Measurements from ENCODE around the gene GATA6.

The GATA6 gene

DNA sequence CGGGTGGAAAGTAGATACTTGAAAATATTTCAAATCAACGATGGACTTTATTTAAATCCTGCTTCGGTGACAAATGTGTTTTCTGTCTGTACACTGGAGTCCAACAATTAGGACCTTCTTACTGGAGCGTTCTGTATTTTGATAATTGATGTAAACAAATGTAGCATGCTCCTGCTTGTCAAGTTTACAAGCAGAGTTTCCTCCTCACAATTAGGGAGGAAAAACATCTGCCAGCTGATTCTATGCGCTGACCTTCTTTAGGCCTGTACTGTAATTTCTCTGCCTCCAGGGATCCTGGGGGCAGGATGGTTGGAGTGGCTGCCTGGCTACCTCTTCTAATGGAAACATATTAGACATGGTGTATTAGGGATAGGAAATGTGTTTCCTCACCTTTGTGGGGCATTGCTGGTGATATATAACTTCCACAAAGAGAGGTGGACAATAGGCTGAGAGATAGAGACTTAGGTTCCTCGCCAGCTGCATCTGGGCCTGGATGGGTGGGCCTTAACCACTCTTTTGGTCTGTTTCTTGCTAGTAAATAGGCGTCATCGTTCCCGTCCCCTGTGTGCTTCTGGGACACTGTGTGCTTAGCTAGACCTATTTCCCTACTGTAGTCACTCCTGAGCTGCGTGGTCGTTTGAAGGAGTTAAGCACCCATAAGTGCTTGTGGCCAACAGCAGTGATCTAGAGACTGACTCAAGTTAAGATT lies 19.3 kb downstream of the GATA6 start:
- no peaks in the 10 kb centered on the region for H3K27me3 ChIP-seq (ENCODE audit: insufficient read depth, low read length)
- no peak overlapping the region for H2AFZ ChIP-seq (ENCODE audit: insufficient read depth, low read length, poor library complexity)
- no peak overlapping the region for H2BK12ac ChIP-seq (ENCODE audit: low read length)
- H3K9ac ChIP-seq (ENCODE audit: low read length): no peak overlapping the region
- no peak overlapping the region for H3K14ac ChIP-seq (ENCODE audit: low read length)
- no peak overlapping the region for H3K18ac ChIP-seq (ENCODE audit: low read length)
- H3K4ac ChIP-seq (ENCODE audit: low read depth, low read length): no peak overlapping the region
- no CpG with 5 or more reads among the region's 11 CpGs for WGBS (ENCODE audit: extremely low coverage, insufficient coverage, insufficient read length)
- H4K91ac ChIP-seq (ENCODE audit: low read depth, low read length): no peak overlapping the region
- H3K23ac ChIP-seq (ENCODE audit: low read length): no peak overlapping the region
- H3K4me3 ChIP-seq (ENCODE audit: low read depth, low read length): no peak overlapping the region
- no peaks in the 10 kb centered on the region for H3K79me1 ChIP-seq (ENCODE audit: low read length)
- no peaks in the 10 kb centered on the region for H3K9me3 ChIP-seq (ENCODE audit: insufficient read depth, low read depth, low read length)
- H4K12ac ChIP-seq (ENCODE audit: low read depth, low read length): no peak overlapping the region
- H3K36me3 ChIP-seq (ENCODE audit: control insufficient read depth in 1 of 2, insufficient read depth in 2 of 2, low read length in 2 of 2): no peaks in the 10 kb centered on the region
- H3K79me2 ChIP-seq (ENCODE audit: control insufficient read depth, insufficient read depth, low read length, poor library complexity): no peaks in the 10 kb centered on the region
- H3K4me1 ChIP-seq (ENCODE audit: control insufficient read depth in 1 of 2, insufficient read depth in 2 of 2, low read length in 2 of 2): peaks cover 0 to 6% of the 10 kb centered on the region in 2 experiments
- no peak overlapping the region for H3K4me2 ChIP-seq (ENCODE audit: low read length)
- H2BK120ac ChIP-seq (ENCODE audit: insufficient read depth, low read length, poor library complexity): no peak overlapping the region
- H2BK5ac ChIP-seq (ENCODE audit: low read depth, low read length, poor library complexity): no peak overlapping the region
- no peak overlapping the region for H4K8ac ChIP-seq (ENCODE audit: low read depth, low read length)
- H2AK5ac ChIP-seq (ENCODE audit: low read length): no peak overlapping the region
- no peak for DNase-seq
- no peak overlapping the region for H3K27ac ChIP-seq (ENCODE audit: low read depth, low read length)

GRCh38 chr18:22189449-22190166 lies 20.2 kb downstream of the GATA6 start:
- WGBS (ENCODE audit: extremely low coverage, insufficient coverage, insufficient read length): no CpG with 5 or more reads among the region's 11 CpGs
- no peak overlapping the region for H3K27ac ChIP-seq (ENCODE audit: low read depth, low read length)
- H3K4me1 ChIP-seq (ENCODE audit: control insufficient read depth in 1 of 2, insufficient read depth in 2 of 2, low read length in 2 of 2): peaks cover 3 to 10% of the 10 kb centered on the region in 2 experiments
- H2AK5ac ChIP-seq (ENCODE audit: low read length): no peak overlapping the region
- no peak overlapping the region for H2BK5ac ChIP-seq (ENCODE audit: low read depth, low read length, poor library complexity)
- no peak overlapping the region for H3K4ac ChIP-seq (ENCODE audit: low read depth, low read length)
- H3K9ac ChIP-seq (ENCODE audit: low read length): no peak overlapping the region
- no peak overlapping the region for H4K91ac ChIP-seq (ENCODE audit: low read depth, low read length)
- no peaks in the 10 kb centered on the region for H3K9me3 ChIP-seq (ENCODE audit: insufficient read depth, low read depth, low read length)
- H3K36me3 ChIP-seq (ENCODE audit: control insufficient read depth in 1 of 2, insufficient read depth in 2 of 2, low read length in 2 of 2): no peaks in the 10 kb centered on the region
- DNase-seq: no peak
- no peaks in the 10 kb centered on the region for H3K79me1 ChIP-seq (ENCODE audit: low read length)
- H2AFZ ChIP-seq (ENCODE audit: insufficient read depth, low read length, poor library complexity): no peak overlapping the region
- H3K18ac ChIP-seq (ENCODE audit: low read length): no peak overlapping the region
- no peak overlapping the region for H4K8ac ChIP-seq (ENCODE audit: low read depth, low read length)
- no peak overlapping the region for H3K14ac ChIP-seq (ENCODE audit: low read length)
- H2BK120ac ChIP-seq (ENCODE audit: insufficient read depth, low read length, poor library complexity): no peak overlapping the region
- H3K79me2 ChIP-seq (ENCODE audit: control insufficient read depth, insufficient read depth, low read length, poor library complexity): no peaks in the 10 kb centered on the region
- H3K4me3 ChIP-seq (ENCODE audit: low read depth, low read length): no peak overlapping the region
- H3K27me3 ChIP-seq (ENCODE audit: insufficient read depth, low read length): no peaks in the 10 kb centered on the region
- no peak overlapping the region for H4K12ac ChIP-seq (ENCODE audit: low read depth, low read length)
- H3K23ac ChIP-seq (ENCODE audit: low read length): no peak overlapping the region
- H3K4me2 ChIP-seq (ENCODE audit: low read length): no peak overlapping the region
- H2BK12ac ChIP-seq (ENCODE audit: low read length): no peak overlapping the region

GRCh38 chr18:22191346-22191695 lies 21.9 kb downstream of the GATA6 start:
- H3K23ac ChIP-seq (ENCODE audit: low read length): no peak overlapping the region
- no CpG with 5 or more reads among the region's 5 CpGs for WGBS (ENCODE audit: extremely low coverage, insufficient coverage, insufficient read length)

DNA sequence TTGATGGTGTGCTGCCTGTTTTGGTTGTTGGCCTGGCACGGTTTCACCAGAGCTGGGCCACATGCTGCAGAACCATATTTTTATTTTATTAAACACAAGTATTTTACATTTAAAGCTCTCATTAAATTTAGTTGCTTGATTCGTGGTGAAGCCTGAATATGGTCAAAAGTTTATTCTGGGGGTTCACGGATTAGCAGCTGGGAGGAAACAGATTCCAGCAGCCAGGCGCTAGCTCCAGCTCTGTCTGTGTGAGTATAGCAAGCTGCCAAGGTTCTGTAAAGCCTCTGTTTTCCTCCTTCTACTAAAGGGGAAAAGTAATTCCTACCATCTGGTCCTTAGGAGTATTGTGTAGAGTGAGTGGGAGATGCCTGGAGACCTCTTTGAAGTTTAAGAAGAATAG lies 22.5 kb downstream of the GATA6 start:
- Histone ChIP-seq H2AFZ (ENCODE audit: insufficient read depth, low read length, poor library complexity) (no peak overlapping the region), H2AK5ac (ENCODE audit: low read length) (no peak overlapping the region), H3K4me3 (ENCODE audit: low read depth, low read length) (no peak overlapping the region), H3K9me3 (ENCODE audit: insufficient read depth, low read depth, low read length) (no peaks in the 10 kb centered on the region), H3K4ac (ENCODE audit: low read depth, low read length) (no peak overlapping the region), H2BK5ac (ENCODE audit: low read depth, low read length, poor library complexity) (no peak overlapping the region), H3K79me2 (ENCODE audit: control insufficient read depth, insufficient read depth, low read length, poor library complexity) (no peaks in the 10 kb centered on the region), H3K23ac (ENCODE audit: low read length) (no peak overlapping the region), H4K8ac (ENCODE audit: low read depth, low read length) (no peak overlapping the region), H3K14ac (ENCODE audit: low read length) (no peak overlapping the region), H2BK120ac (ENCODE audit: insufficient read depth, low read length, poor library complexity) (no peak overlapping the region), H2BK12ac (ENCODE audit: low read length) (no peak overlapping the region), H4K91ac (ENCODE audit: low read depth, low read length) (no peak overlapping the region), H3K27me3 (ENCODE audit: insufficient read depth, low read length) (no peaks in the 10 kb centered on the region), H3K4me2 (ENCODE audit: low read length) (no peak overlapping the region), H4K12ac (ENCODE audit: low read depth, low read length) (no peak overlapping the region), H3K36me3 (ENCODE audit: control insufficient read depth in 1 of 2, insufficient read depth in 2 of 2, low read length in 2 of 2) (no peaks in the 10 kb centered on the region), H3K9ac (ENCODE audit: low read length) (no peak overlapping the region), H3K79me1 (ENCODE audit: low read length) (no peaks in the 10 kb centered on the region), H3K18ac (ENCODE audit: low read length) (no peak overlapping the region), H3K27ac (ENCODE audit: low read depth, low read length) (no peak overlapping the region), H3K4me1 (ENCODE audit: control insufficient read depth in 1 of 2, insufficient read depth in 2 of 2, low read length in 2 of 2) (peaks cover 3 to 7% of the 10 kb centered on the region in 2 experiments)
- no CpG with 5 or more reads among the region's 4 CpGs for whole genome bisulfite sequencing (ENCODE audit: extremely low coverage, insufficient coverage, insufficient read length)
- DNase-seq: no peak

More at GRCh38 chr18:22191346-22191695, 21.9 kb downstream of the GATA6 start:
- Histone ChIP-seq H3K9ac (ENCODE audit: low read length) (no peak overlapping the region), H3K79me1 (ENCODE audit: low read length) (no peaks in the 10 kb centered on the region), H3K27ac (ENCODE audit: low read depth, low read length) (no peak overlapping the region), H3K36me3 (ENCODE audit: control insufficient read depth in 1 of 2, insufficient read depth in 2 of 2, low read length in 2 of 2) (no peaks in the 10 kb centered on the region), H3K4me3 (ENCODE audit: low read depth, low read length) (no peak overlapping the region), H4K91ac (ENCODE audit: low read depth, low read length) (no peak overlapping the region), H3K4me1 (ENCODE audit: control insufficient read depth in 1 of 2, insufficient read depth in 2 of 2, low read length in 2 of 2) (peaks cover 3 to 9% of the 10 kb centered on the region in 2 experiments), H3K4me2 (ENCODE audit: low read length) (no peak overlapping the region), H2BK5ac (ENCODE audit: low read depth, low read length, poor library complexity) (no peak overlapping the region), H4K12ac (ENCODE audit: low read depth, low read length) (no peak overlapping the region), H3K9me3 (ENCODE audit: insufficient read depth, low read depth, low read length) (no peaks in the 10 kb centered on the region), H3K14ac (ENCODE audit: low read length) (no peak overlapping the region), H2BK120ac (ENCODE audit: insufficient read depth, low read length, poor library complexity) (no peak overlapping the region), H3K79me2 (ENCODE audit: control insufficient read depth, insufficient read depth, low read length, poor library complexity) (no peaks in the 10 kb centered on the region), H3K4ac (ENCODE audit: low read depth, low read length) (no peak overlapping the region), H2AFZ (ENCODE audit: insufficient read depth, low read length, poor library complexity) (no peak overlapping the region), H4K8ac (ENCODE audit: low read depth, low read length) (no peak overlapping the region), H3K18ac (ENCODE audit: low read length) (no peak overlapping the region), H2BK12ac (ENCODE audit: low read length) (no peak overlapping the region), H2AK5ac (ENCODE audit: low read length) (no peak overlapping the region), H3K27me3 (ENCODE audit: insufficient read depth, low read length) (no peaks in the 10 kb centered on the region)
- DNase-seq: no peak
